Neuronal stem cell (in vitro differentiated cells): ENCODE data around the gene ADGRV1.
A peak's percentile ranks its signal among the peaks of the same experiment; 100 is the strongest.
"Not testable (repeated sequence)": the region's sequence is repeated elsewhere in the genome, so short reads cannot be mapped to it uniquely, and the experiment has no call there.

Experiments
- DNase-seq: peaks from one replicate; pipeline ENCODE4 v3.0.0-alpha.2; 2013; ENCODE audit warnings: low spot score
- H2AFZ ChIP-seq: one replicate; pipeline ENCODE4 v1.6.1; 2013; ENCODE audit warnings: mild to moderate bottlenecking, low read length, inconsistent platforms
- H2AK5ac ChIP-seq: 2 replicates; pipeline ENCODE4 v1.6.1; 2013; ENCODE audit warnings: low read depth, mild to moderate bottlenecking, inconsistent platforms, low read length, moderate library complexity, mixed read lengths
- H2BK120ac ChIP-seq: 2 replicates; pipeline ENCODE4 v1.6.1; 2013; ENCODE audit warnings: low read depth, mild to moderate bottlenecking, inconsistent platforms, low read length, moderate library complexity, mixed read lengths
- H2BK12ac ChIP-seq: one replicate; pipeline ENCODE4 v1.6.1; 2013; ENCODE audit warnings: low read length, inconsistent platforms
- H2BK15ac ChIP-seq: 2 replicates; pipeline ENCODE4 v1.6.1; 2013; ENCODE audit warnings: mild to moderate bottlenecking, low read length, inconsistent platforms, mixed read lengths
- H2BK5ac ChIP-seq: one replicate; pipeline ENCODE4 v1.6.1; 2013; ENCODE audit warnings: inconsistent platforms, mild to moderate bottlenecking, low read length, moderate library complexity
- H3K14ac ChIP-seq: one replicate; pipeline ENCODE4 v1.6.1; 2013; ENCODE audit warnings: low read length, inconsistent platforms
- H3K18ac ChIP-seq: 2 replicates; pipeline ENCODE4 v1.6.1; 2013; ENCODE audit warnings: low read length, inconsistent platforms
- H3K23ac ChIP-seq: 2 replicates; pipeline ENCODE4 v1.6.1; 2013; ENCODE audit warnings: low read depth, mild to moderate bottlenecking, mixed read lengths, low read length, inconsistent platforms; ENCODE audit not compliant: poor library complexity
- H3K27ac ChIP-seq: replicated peaks from 3 replicates; pipeline ENCODE4 v1.5.1; 2013; ENCODE audit warnings: low read length, inconsistent platforms
- H3K27me3 ChIP-seq, 3 experiments: 2 replicates each; pipeline ENCODE4 v1.6.1; 2013; ENCODE audit warnings: low read length in 3 of 3, mild to moderate bottlenecking in 2 of 3, inconsistent platforms in 1 of 3, low read depth in 1 of 3, mixed read lengths in 1 of 3, moderate library complexity in 1 of 3; ENCODE audit not compliant: control insufficient read depth in 3 of 3, insufficient read depth in 3 of 3
- H3K36me3 ChIP-seq, 2 donors: replicated peaks in 1 of 2; 2 replicates each; pipeline ENCODE4 v1.6.1; 2013; ENCODE audit warnings: low read length in 2 of 2; ENCODE audit not compliant: control insufficient read depth in 2 of 2, insufficient read depth in 2 of 2
- H3K4ac ChIP-seq: 2 replicates; pipeline ENCODE4 v1.6.1; 2013; ENCODE audit warnings: inconsistent platforms, mild to moderate bottlenecking, low read length, moderate library complexity
- H3K4me1 ChIP-seq, 2 donors: 1 replicate in 1 of 2; 2 replicates in 1 of 2; pipeline ENCODE4 v1.6.1; 2013; ENCODE audit warnings: low read length in 2 of 2, low read depth in 1 of 2; ENCODE audit not compliant: control insufficient read depth in 2 of 2, insufficient read depth in 1 of 2
- H3K4me2 ChIP-seq: one replicate; pipeline ENCODE4 v1.6.1; 2013; ENCODE audit warnings: mild to moderate bottlenecking, low read length, inconsistent platforms; ENCODE audit not compliant: insufficient read depth, poor library complexity, severe bottlenecking
- H3K4me3 ChIP-seq, 2 donors: 2 replicates each; pipeline ENCODE4 v1.5.1; 2013; ENCODE audit warnings: low read length in 2 of 2, mild to moderate bottlenecking in 2 of 2, inconsistent platforms in 1 of 2, moderate library complexity in 1 of 2
- H3K79me1 ChIP-seq: one replicate; pipeline ENCODE4 v1.6.1; 2013; ENCODE audit warnings: low read depth, mild to moderate bottlenecking, inconsistent platforms, low read length, moderate library complexity
- H3K9ac ChIP-seq: one replicate; pipeline ENCODE4 v1.6.1; 2013; ENCODE audit warnings: mild to moderate bottlenecking, low read depth, low read length, inconsistent platforms; ENCODE audit not compliant: poor library complexity
- H3K9me3 ChIP-seq, 2 donors: replicated peaks in 1 of 2; 2 replicates each; pipeline versions ENCODE3 to v1.6.1; 2013; ENCODE audit warnings: low read length in 2 of 2, mild to moderate bottlenecking in 2 of 2, inconsistent platforms in 1 of 2, low read depth in 1 of 2, mixed read lengths in 1 of 2, moderate library complexity in 1 of 2; ENCODE audit not compliant: control insufficient read depth in 2 of 2, insufficient read depth in 1 of 2
- H4K8ac ChIP-seq: one replicate; pipeline ENCODE4 v1.6.1; 2013; ENCODE audit warnings: low read depth, mild to moderate bottlenecking, inconsistent platforms, low read length, moderate library complexity
- H4K91ac ChIP-seq: one replicate; pipeline ENCODE4 v1.6.1; 2013; ENCODE audit warnings: low read length, low read depth, mild to moderate bottlenecking, inconsistent platforms; ENCODE audit not compliant: poor library complexity
- WGBS, 2 donors: extraction: QIAGEN DNeasy Blood & Tissue Kit; methylation state at CpG; one replicate each; pipeline ENCODE4 v1.1.7; 2013; ENCODE audit warnings: missing lambda C conversion rate in 2 of 2, mixed read lengths in 1 of 2; ENCODE audit not compliant: insufficient read length in 2 of 2, insufficient replicate concordance in 1 of 2; ENCODE audit errors: extremely low coverage in 2 of 2; 5-methylcytosine and 5-hydroxymethylcytosine counted together

Gene ADGRV1

GRCh38 chr5:91063098-91063690 is 504.6 kb downstream of the ADGRV1 start:
- not testable (repeated sequence) for H2BK15ac ChIP-seq, H2AFZ ChIP-seq, DNase-seq, H3K9me3 ChIP-seq, H3K14ac ChIP-seq, H3K79me1 ChIP-seq, H3K4me1 ChIP-seq, H3K23ac ChIP-seq, H3K27ac ChIP-seq, H3K4me3 ChIP-seq, H2BK120ac ChIP-seq, H3K4ac ChIP-seq, H2BK5ac ChIP-seq, H2AK5ac ChIP-seq, H3K9ac ChIP-seq, H3K4me2 ChIP-seq, H3K18ac ChIP-seq, H3K27me3 ChIP-seq, H3K36me3 ChIP-seq, H4K91ac ChIP-seq, H4K8ac ChIP-seq, H2BK12ac ChIP-seq
- WGBS, 2 donors = no CpG with 5 or more reads among the region's 9 CpGs

DNA sequence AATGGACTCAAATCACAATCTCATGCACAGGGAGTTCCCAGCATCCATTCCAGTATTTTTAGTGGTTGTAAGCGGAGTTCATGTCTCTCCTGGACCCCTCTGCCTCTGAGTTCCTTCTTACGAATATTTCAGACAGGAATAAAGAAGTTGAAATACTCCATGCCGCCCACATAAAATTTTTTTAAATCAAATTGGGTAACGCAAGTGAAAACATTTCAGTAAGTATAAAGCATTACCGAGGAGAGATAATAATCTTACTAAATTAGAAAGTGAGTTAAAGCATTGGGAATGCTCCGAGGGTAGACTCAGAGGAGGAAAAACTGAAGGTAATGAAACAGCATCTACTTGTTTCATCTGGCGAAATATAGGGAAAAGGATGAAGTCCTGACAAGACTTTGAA is 506.9 kb downstream of the ADGRV1 start:
- DNase-seq = no peak
- H3K9me3 ChIP-seq = no peaks in the 10 kb centered on the region
- H4K91ac ChIP-seq = no peak overlapping the region
- peaks cover 0 to 4% of the 10 kb centered on the region in 2 donors for H3K4me1 ChIP-seq
- H2BK15ac ChIP-seq = no peak overlapping the region
- H3K4ac ChIP-seq = no peak overlapping the region
- no peak overlapping the region for H3K4me3 ChIP-seq
- H2AK5ac ChIP-seq = no peak overlapping the region
- no peak overlapping the region for H2BK5ac ChIP-seq
- no CpG with 5 or more reads among the region's 7 CpGs for WGBS, 2 donors
- no peak overlapping the region for H2AFZ ChIP-seq
- H2BK12ac ChIP-seq = no peak overlapping the region
- H3K27ac ChIP-seq = no peak overlapping the region
- no peaks in the 10 kb centered on the region for H3K79me1 ChIP-seq
- no peak overlapping the region for H3K4me2 ChIP-seq
- no peak overlapping the region for H3K23ac ChIP-seq
- H3K14ac ChIP-seq = no peak overlapping the region
- no peak overlapping the region for H2BK120ac ChIP-seq
- no peak overlapping the region for H4K8ac ChIP-seq
- H3K9ac ChIP-seq = no peak overlapping the region
- no peak overlapping the region for H3K18ac ChIP-seq
- H3K27me3 ChIP-seq = no peaks in the 10 kb centered on the region
- no peaks in the 10 kb centered on the region for H3K36me3 ChIP-seq

DNA sequence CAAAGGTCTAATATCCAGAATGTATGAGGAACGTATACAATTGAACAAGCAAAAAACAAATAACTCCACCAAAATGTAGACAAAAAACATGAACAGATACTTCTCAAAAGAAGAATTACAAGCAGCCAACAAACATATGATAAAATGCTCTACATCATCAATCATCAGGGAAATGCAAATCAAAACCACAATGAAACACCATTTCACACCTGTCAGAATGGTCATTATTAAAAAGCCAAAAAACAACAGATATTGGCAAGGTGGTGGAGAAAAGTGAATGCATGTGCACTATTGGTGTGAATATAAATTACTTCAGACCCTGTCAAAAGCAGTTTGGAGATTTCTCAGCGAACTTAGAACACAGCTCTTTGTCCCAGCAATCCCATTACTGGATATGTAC is 510.8 kb downstream of the ADGRV1 start:
- Histone ChIP-seq H2BK12ac (no peak overlapping the region), H2AFZ (no peak overlapping the region), H2BK120ac (no peak overlapping the region), H3K14ac (no peak overlapping the region), H3K36me3 (peaks cover 0 to 18% of the 10 kb centered on the region in 2 donors), H3K9ac (no peak overlapping the region), H3K4me1 (peaks cover 5 to 6% of the 10 kb centered on the region in 2 donors), H2AK5ac (no peak overlapping the region), H3K27me3 (no peaks in the 10 kb centered on the region), H2BK15ac (no peak overlapping the region), H3K23ac (no peak overlapping the region), H3K4ac (no peak overlapping the region), H3K4me2 (no peak overlapping the region), H3K79me1 (no peaks in the 10 kb centered on the region), H3K9me3 (no peaks in the 10 kb centered on the region), H4K8ac (no peak overlapping the region), H4K91ac (no peak overlapping the region), H3K4me3 (no peak overlapping the region), H3K18ac (no peak overlapping the region), H3K27ac (no peak overlapping the region), H2BK5ac (no peak overlapping the region)
- WGBS, 2 donors = no CpG with 5 or more reads among the region's 2 CpGs
- no peak for DNase-seq

- Histone ChIP-seq H3K4ac (no peak overlapping the region), H4K8ac (no peak overlapping the region), H3K27me3 (no peaks in the 10 kb centered on the region), H3K4me3 (no peak overlapping the region), H4K91ac (no peak overlapping the region), H3K9me3 (no peaks in the 10 kb centered on the region), H3K9ac (no peak overlapping the region), H3K79me1 (no peaks in the 10 kb centered on the region), H2BK12ac (no peak overlapping the region), H3K27ac (peak overlapping the region; percentile 31), H2BK5ac (no peak overlapping the region), H3K14ac (no peak overlapping the region), H2AK5ac (no peak overlapping the region), H3K18ac (no peak overlapping the region), H3K4me2 (no peak overlapping the region), H3K23ac (no peak overlapping the region), H3K36me3 (peaks cover 0 to 21% of the 10 kb centered on the region in 2 donors), H2BK120ac (no peak overlapping the region), H3K4me1 (peaks cover 5% of the 10 kb centered on the region in 2 donors), H2BK15ac (no peak overlapping the region), H2AFZ (no peak overlapping the region)
- DNase-seq = no peak
- WGBS, 2 donors = 100% methylated on average over 1 of the region's 2 CpGs; no CpG with 5 or more reads in 1 of the 2 donors
Measured at GRCh38 chr5:91070761-91071550, 512.4 kb downstream of the ADGRV1 start.
